ENCODE results near the gene MOB1A.

MOB1A gene

DNA sequence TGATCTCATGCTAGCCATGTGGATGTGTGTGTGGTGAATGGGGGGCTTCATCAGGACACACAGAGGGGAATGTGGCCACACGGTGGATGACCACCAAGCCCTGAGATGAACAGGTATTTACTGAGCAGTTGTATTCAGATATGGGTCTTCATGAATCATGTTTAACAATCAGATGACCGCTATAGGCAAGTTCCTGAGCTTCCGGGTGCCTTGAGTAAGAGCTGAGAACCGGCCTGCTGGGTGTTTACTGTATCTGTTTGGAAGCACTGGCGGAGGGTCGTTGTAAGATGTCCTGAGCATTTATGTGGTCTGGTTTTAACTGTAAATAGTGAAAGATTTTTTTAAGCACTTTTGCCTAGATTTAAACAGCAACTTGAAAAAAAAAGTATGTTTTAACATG lies 74.9 kb downstream of the MOB1A start:
- DNase-seq (ENCODE audit: low spot score): no peak
